PC-3 (cell line): ENCODE results near the gene NDC80.

Experiments
- CTCF ChIP-seq: fragments of 300-600 bp; sonication (generic); conservative IDR thresholded peaks from 2 replicates; pipeline ENCODE4 v1.5.1; 2017; ENCODE audit warnings: antibody characterized with exemption, low read depth, mild to moderate bottlenecking, low read length
- EZH2phosphoT487 ChIP-seq: fragments of 300-600 bp; sonication (generic); IDR thresholded peaks from 2 replicates; pipeline ENCODE4 v1.6.1; 2018; ENCODE audit warnings: mild to moderate bottlenecking, antibody characterized with exemption, low read length, borderline replicate concordance

GRCh38 chr18:2655954-2656236, 84.5 kb downstream of the NDC80 start:
- no peak for TF ChIP-seq CTCF
- TF ChIP-seq EZH2phosphoT487: no peak
